ENCODE results near the gene PCGF3.
"Not testable (repeated sequence)": the region's sequence is repeated elsewhere in the genome, so short reads cannot be mapped to it uniquely, and the experiment has no call there.

Gene PCGF3

GRCh38 chr4:703336-704197, 2.1 kb upstream of the PCGF3 start:
- no peaks in the 10 kb centered on the region for H3K27me3 ChIP-seq (ENCODE audit: control insufficient read depth, insufficient read depth, low read length)
- H3K4me3 ChIP-seq (ENCODE audit: low read depth, low read length), result no peak overlapping the region
- H3K27ac ChIP-seq, result no peak overlapping the region
- no peaks in the 10 kb centered on the region for H3K4me1 ChIP-seq
- no peaks in the 10 kb centered on the region for H3K9me3 ChIP-seq (ENCODE audit: control insufficient read depth, low read length)
- TF ChIP-seq, protein P1, sequence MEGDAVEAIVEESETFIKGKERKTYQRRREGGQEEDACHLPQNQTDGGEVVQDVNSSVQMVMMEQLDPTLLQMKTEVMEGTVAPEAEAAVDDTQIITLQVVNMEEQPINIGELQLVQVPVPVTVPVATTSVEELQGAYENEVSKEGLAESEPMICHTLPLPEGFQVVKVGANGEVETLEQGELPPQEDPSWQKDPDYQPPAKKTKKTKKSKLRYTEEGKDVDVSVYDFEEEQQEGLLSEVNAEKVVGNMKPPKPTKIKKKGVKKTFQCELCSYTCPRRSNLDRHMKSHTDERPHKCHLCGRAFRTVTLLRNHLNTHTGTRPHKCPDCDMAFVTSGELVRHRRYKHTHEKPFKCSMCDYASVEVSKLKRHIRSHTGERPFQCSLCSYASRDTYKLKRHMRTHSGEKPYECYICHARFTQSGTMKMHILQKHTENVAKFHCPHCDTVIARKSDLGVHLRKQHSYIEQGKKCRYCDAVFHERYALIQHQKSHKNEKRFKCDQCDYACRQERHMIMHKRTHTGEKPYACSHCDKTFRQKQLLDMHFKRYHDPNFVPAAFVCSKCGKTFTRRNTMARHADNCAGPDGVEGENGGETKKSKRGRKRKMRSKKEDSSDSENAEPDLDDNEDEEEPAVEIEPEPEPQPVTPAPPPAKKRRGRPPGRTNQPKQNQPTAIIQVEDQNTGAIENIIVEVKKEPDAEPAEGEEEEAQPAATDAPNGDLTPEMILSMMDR (IDR thresholded peaks at IDR 0.05), result no peak
- no peak overlapping the region for H3K9ac ChIP-seq
- no peak overlapping the region for H2AFZ ChIP-seq
- no peak overlapping the region for H3K4me2 ChIP-seq (ENCODE audit: low read length)
- peaks cover 13% of the 10 kb centered on the region for H3K79me2 ChIP-seq
- no peaks in the 10 kb centered on the region for H3K36me3 ChIP-seq (ENCODE audit: control insufficient read depth, insufficient read depth, low read length)

DNA sequence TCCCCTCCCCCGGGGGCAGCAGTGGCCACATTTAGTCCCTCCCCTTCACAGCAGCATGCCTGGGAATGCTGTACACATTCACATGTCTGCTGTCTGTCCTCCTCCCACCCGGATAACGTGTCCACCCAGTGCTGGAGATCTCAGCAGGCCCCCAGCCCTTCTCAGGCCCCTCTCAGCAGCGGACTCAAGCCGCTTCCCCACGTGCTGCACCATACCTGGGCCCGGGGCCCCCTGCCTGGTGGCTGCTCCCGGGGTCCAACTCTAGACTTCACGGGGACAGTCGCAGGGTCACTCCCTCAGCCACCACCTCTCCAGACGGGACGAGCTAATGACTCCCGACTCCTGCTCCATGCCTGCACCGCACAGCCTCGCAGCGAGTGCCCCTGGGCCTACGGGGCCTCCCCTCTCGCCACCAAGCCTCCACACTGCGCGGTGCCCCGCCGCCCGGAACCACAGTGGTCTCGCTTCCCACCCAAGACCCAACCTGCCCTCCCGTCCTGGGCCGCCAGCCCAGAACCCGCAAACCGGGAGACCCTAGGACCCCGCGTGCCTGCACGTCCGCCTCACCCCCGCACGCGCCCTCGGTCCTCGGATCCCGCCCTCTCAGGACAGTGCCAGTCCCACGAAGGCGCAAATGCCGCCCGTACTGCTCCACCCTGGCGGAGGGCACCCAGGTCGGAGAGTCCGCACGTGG, 1.3 kb upstream of the PCGF3 start:
- Histone ChIP-seq H2AFZ (no peak overlapping the region), H3K9me3 (ENCODE audit: control insufficient read depth, low read length) (no peaks in the 10 kb centered on the region), H3K4me3 (ENCODE audit: low read depth, low read length) (no peak overlapping the region), H3K27ac (no peak overlapping the region), H3K4me2 (ENCODE audit: low read length) (no peak overlapping the region), H3K36me3 (ENCODE audit: control insufficient read depth, insufficient read depth, low read length) (no peaks in the 10 kb centered on the region), H3K27me3 (ENCODE audit: control insufficient read depth, insufficient read depth, low read length) (no peaks in the 10 kb centered on the region), H3K9ac (no peak overlapping the region), H3K79me2 (peaks cover 16% of the 10 kb centered on the region), H3K4me1 (no peaks in the 10 kb centered on the region)
- TF ChIP-seq, protein P1 (IDR thresholded peaks at IDR 0.05), result no peak

- Histone ChIP-seq H3K4me2 (ENCODE audit: low read length) (peak overlapping the region; percentile 96), H3K4me3 (ENCODE audit: low read depth, low read length) (peak overlapping the region; percentile 66), H2AFZ (no peak overlapping the region), H3K9ac (no peak overlapping the region), H3K4me1 (no peaks in the 10 kb centered on the region), H3K36me3 (ENCODE audit: control insufficient read depth, insufficient read depth, low read length) (no peaks in the 10 kb centered on the region), H3K27me3 (ENCODE audit: control insufficient read depth, insufficient read depth, low read length) (no peaks in the 10 kb centered on the region), H3K27ac (no peak overlapping the region), H3K79me2 (peaks cover 17% of the 10 kb centered on the region), H3K9me3 (ENCODE audit: control insufficient read depth, low read length) (no peaks in the 10 kb centered on the region)
- TF ChIP-seq, protein P1 (IDR thresholded peaks at IDR 0.05), result no peak
Measured at GRCh38 chr4:704971-705277, 708 bp upstream of the PCGF3 start.

GRCh38 chr4:706083-706633, 526 bp downstream of the PCGF3 start:
- not testable (repeated sequence) for H3K27ac ChIP-seq; H3K4me1 ChIP-seq; H3K36me3 ChIP-seq (ENCODE audit: control insufficient read depth, insufficient read depth, low read length); H3K9me3 ChIP-seq (ENCODE audit: control insufficient read depth, low read length); H3K27me3 ChIP-seq (ENCODE audit: control insufficient read depth, insufficient read depth, low read length)
- H3K79me2 ChIP-seq, result peaks cover 17% of the 10 kb centered on the region
- H2AFZ ChIP-seq, result peak overlapping the region; percentile 82
- H3K9ac ChIP-seq, result peak overlapping the region; percentile 96
- H3K4me3 ChIP-seq (ENCODE audit: low read depth, low read length), result peak overlapping the region; percentile 93
- H3K4me2 ChIP-seq (ENCODE audit: low read length), result peak overlapping the region; percentile 86

DNA sequence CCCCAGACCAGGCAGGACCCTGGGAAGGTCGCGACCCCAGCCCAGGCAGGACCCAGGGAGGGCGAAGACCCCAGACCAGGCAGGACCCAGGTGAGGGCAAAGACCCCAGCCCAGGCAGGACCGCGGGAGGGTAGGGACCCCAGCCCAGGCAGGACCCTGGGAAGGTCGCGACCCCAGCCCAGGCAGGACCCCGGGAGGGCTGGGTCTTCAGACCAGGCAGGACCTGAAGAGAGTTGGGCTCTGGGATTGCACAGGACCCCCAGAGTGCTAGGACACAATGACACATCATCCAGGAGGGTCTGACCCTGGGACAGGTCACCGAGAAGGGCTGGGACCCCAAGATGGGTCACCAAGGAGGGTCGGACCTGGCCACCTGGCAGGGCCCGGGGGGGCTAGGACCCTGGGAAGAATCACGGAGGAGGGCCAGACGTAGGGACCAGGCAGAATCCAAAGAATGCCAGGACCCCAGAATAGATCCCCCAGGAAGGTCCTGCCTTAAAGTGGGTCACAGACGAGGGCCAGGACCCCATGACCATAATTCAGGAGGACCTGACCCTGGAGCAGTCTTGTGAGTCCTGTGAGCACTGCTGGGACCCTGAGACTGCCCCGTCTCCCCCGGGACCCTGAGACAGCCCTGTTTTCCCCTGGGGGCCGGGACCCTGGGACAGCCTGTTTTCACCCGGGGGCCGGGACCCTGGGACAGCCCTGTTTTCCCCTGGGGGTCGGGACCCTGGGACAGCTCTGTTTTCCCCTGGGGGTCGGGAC, 1.4 kb downstream of the PCGF3 start:
- Histone ChIP-seq H3K79me2 (peaks cover 17% of the 10 kb centered on the region), H3K9me3 (ENCODE audit: control insufficient read depth, low read length) (no peaks in the 10 kb centered on the region), H3K9ac (no peak overlapping the region), H3K27ac (no peak overlapping the region), H2AFZ (no peak overlapping the region), H3K4me1 (no peaks in the 10 kb centered on the region), H3K36me3 (ENCODE audit: control insufficient read depth, insufficient read depth, low read length) (no peaks in the 10 kb centered on the region), H3K27me3 (ENCODE audit: control insufficient read depth, insufficient read depth, low read length) (no peaks in the 10 kb centered on the region), H3K4me3 (ENCODE audit: low read depth, low read length) (peak overlapping the region; percentile 36), H3K4me2 (ENCODE audit: low read length) (peak overlapping the region; percentile 20)
- TF ChIP-seq, protein P1 (IDR thresholded peaks at IDR 0.05), result no peak
